Endothelial cell (in vitro differentiated cells): ENCODE measurements around the gene NCR3LG1. TPM values are rescaled to one million over a fixed set of nuclear protein-coding genes. Genes with fewer than 3 reads are reported as not detected.

Experiments
- DNase-seq: peaks from one replicate; pipeline ENCODE4 v3.0.0; 2021; ENCODE audit warnings: low spot score
- H3K27ac Mint-ChIP-seq: one replicate; pipeline ENCODE4 v1.8.0; 2021; ENCODE audit warnings: mixed read lengths, inconsistent platforms; ENCODE audit not compliant: unreplicated experiment
- H3K27me3 Mint-ChIP-seq: one replicate; pipeline ENCODE4 v1.8.0; 2021; ENCODE audit warnings: mild to moderate bottlenecking, moderate library complexity, mixed read lengths, inconsistent platforms; ENCODE audit not compliant: unreplicated experiment
- H3K36me3 Mint-ChIP-seq: one replicate; pipeline ENCODE4 v1.8.0; 2021; ENCODE audit warnings: mild to moderate bottlenecking, low read depth, mixed read lengths, inconsistent platforms; ENCODE audit not compliant: unreplicated experiment
- H3K4me1 Mint-ChIP-seq: one replicate; pipeline ENCODE4 v1.8.0; 2021; ENCODE audit warnings: mild to moderate bottlenecking, mixed read lengths, inconsistent platforms; ENCODE audit not compliant: unreplicated experiment
- H3K4me3 Mint-ChIP-seq: one replicate; pipeline ENCODE4 v1.8.0; 2021; ENCODE audit warnings: mild to moderate bottlenecking, mixed read lengths, inconsistent platforms; ENCODE audit not compliant: unreplicated experiment
- H3K9me3 Mint-ChIP-seq: one replicate; pipeline ENCODE4 v1.8.0; 2021; ENCODE audit warnings: mixed read lengths, inconsistent platforms; ENCODE audit not compliant: unreplicated experiment
- total RNA-seq: library from RNA; stranded (reverse); fragmentation: NEBNext Ultra II Directional; extraction: Animal tissue kit (Norgen Biotek cat#: 25700); gene quantifications from one replicate; pipeline ENCODE4 v1.2.1, GENCODE V29; 2021; ENCODE audit not compliant: unreplicated experiment
- TF ChIP-seq, protein P1 (sequence below): fragments of 200-600 bp; sonication (generic); IDR thresholded peaks from one replicate; pipeline ENCODE4 v1.5.0; 2021; ENCODE audit warnings: antibody characterized with exemption; ENCODE audit not compliant: unreplicated experiment

NCR3LG1 gene
- total RNA-seq, 1 donor from 2014 or later: 0.23 TPM

DNA sequence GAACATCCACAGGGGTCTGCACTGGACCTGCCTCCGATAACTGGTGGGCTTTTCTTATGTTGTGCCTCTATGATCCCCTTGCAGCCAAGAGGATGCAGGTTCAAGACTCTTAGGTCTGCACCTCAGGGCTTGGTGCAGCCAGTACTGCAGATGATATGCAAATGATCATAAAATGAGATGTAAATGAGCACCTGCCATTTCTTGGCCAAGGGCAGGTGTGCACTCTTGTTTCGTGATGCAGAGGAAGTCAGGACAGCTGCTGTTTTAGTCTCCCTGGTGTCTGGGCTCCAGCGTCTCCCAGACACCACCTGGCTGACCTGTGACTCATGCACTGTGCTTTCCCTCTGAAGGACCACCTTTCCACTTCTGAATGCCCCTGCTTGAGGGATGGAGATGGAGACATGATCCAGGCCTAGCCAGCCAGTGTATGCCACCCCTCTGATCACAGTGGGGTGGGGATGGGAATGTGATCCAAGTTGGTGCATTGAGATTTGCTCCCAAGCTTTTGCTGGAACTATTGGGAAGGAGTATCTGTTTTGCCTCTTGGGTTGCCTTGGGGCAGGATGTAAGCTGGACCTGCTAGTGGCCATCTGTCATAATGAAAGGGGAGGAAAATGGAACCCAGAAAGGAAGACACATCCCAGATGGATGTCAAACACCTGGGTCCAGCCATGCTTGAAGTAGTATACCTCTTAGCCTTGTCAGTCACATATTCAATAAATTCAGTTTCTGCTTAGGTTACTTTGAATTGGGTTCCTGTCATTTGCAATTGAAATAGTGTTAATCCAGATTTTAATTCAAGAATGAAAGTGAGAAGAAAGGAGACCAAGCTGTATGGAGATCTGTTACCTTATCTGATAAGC lies 40.1 kb downstream of the NCR3LG1 start:
- TF ChIP-seq, protein P1, sequence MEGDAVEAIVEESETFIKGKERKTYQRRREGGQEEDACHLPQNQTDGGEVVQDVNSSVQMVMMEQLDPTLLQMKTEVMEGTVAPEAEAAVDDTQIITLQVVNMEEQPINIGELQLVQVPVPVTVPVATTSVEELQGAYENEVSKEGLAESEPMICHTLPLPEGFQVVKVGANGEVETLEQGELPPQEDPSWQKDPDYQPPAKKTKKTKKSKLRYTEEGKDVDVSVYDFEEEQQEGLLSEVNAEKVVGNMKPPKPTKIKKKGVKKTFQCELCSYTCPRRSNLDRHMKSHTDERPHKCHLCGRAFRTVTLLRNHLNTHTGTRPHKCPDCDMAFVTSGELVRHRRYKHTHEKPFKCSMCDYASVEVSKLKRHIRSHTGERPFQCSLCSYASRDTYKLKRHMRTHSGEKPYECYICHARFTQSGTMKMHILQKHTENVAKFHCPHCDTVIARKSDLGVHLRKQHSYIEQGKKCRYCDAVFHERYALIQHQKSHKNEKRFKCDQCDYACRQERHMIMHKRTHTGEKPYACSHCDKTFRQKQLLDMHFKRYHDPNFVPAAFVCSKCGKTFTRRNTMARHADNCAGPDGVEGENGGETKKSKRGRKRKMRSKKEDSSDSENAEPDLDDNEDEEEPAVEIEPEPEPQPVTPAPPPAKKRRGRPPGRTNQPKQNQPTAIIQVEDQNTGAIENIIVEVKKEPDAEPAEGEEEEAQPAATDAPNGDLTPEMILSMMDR: no peak
- Mint-ChIP-seq H3K4me3 (no peak overlapping the region), H3K9me3 (no peaks in the 10 kb centered on the region), H3K27me3 (peaks cover 17% of the 10 kb centered on the region), H3K4me1 (no peaks in the 10 kb centered on the region), H3K36me3 (no peaks in the 10 kb centered on the region), H3K27ac (no peak overlapping the region)
- DNase-seq: no peak

- Mint-ChIP-seq H3K4me3 (no peak overlapping the region), H3K4me1 (no peaks in the 10 kb centered on the region), H3K27ac (no peak overlapping the region), H3K9me3 (no peaks in the 10 kb centered on the region), H3K36me3 (no peaks in the 10 kb centered on the region), H3K27me3 (peaks cover 12% of the 10 kb centered on the region)
- TF ChIP-seq, protein P1: no peak
- no peak for DNase-seq
Measured at GRCh38 chr11:17392872-17393271, 41.3 kb downstream of the NCR3LG1 start.

DNA sequence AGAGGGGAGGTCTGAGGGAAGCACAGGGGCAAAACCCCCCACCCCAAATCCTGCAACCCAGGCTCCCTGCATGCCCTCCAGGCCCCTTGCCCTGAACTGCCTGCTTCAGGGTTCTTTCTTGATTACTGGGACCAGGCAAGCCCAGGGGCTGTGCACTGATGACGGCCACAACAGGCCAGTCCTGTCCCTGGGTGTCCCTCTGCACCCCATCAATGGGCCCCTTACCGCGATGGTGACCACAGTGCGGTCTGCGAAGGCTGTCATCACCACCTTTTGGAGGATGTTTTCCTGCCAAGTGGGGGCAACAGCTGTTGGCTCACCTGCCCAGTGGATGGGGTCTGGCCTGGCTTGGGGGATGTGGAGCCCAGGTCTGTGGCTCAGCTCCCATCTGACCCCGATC lies 41.9 kb downstream of the NCR3LG1 start:
- H3K36me3 Mint-ChIP-seq: no peaks in the 10 kb centered on the region
- DNase-seq: no peak
- H3K4me1 Mint-ChIP-seq: no peaks in the 10 kb centered on the region
- no peak overlapping the region for H3K27ac Mint-ChIP-seq
- peaks cover 10% of the 10 kb centered on the region for H3K27me3 Mint-ChIP-seq
- H3K9me3 Mint-ChIP-seq: no peaks in the 10 kb centered on the region
- TF ChIP-seq, protein P1: no peak
- H3K4me3 Mint-ChIP-seq: no peak overlapping the region

GRCh38 chr11:17394743-17395390 lies 43.3 kb downstream of the NCR3LG1 start:
- no peak for DNase-seq
- Mint-ChIP-seq H3K36me3 (no peaks in the 10 kb centered on the region), H3K27ac (no peak overlapping the region), H3K4me3 (no peak overlapping the region), H3K9me3 (no peaks in the 10 kb centered on the region), H3K4me1 (no peaks in the 10 kb centered on the region), H3K27me3 (peaks cover 13% of the 10 kb centered on the region)
- TF ChIP-seq, protein P1: no peak

GRCh38 chr11:17395554-17395961 lies 44.0 kb downstream of the NCR3LG1 start:
- Mint-ChIP-seq H3K27ac (no peak overlapping the region), H3K4me3 (no peak overlapping the region), H3K36me3 (no peaks in the 10 kb centered on the region), H3K27me3 (peaks cover 9% of the 10 kb centered on the region), H3K4me1 (no peaks in the 10 kb centered on the region), H3K9me3 (no peaks in the 10 kb centered on the region)
- TF ChIP-seq, protein P1: no peak
- DNase-seq: no peak
